HG02870 (cell line): ENCODE data around the gene TGM2.

ENCODE experiments used
- ATAC-seq: cut with Tn5 transposase; IDR thresholded peaks from one replicate; pipeline ENCODE4 v1.9.1; 2021; ENCODE audit warnings: mild to moderate bottlenecking, moderate library complexity; ENCODE audit not compliant: unreplicated experiment

The TGM2 gene

GRCh38 chr20:38134427-38135270 lies 30.4 kb downstream of the TGM2 start:
- no peak for ATAC-seq

- ATAC-seq: no peak
Measured at GRCh38 chr20:38133680-38134426, 31.2 kb downstream of the TGM2 start.

DNA sequence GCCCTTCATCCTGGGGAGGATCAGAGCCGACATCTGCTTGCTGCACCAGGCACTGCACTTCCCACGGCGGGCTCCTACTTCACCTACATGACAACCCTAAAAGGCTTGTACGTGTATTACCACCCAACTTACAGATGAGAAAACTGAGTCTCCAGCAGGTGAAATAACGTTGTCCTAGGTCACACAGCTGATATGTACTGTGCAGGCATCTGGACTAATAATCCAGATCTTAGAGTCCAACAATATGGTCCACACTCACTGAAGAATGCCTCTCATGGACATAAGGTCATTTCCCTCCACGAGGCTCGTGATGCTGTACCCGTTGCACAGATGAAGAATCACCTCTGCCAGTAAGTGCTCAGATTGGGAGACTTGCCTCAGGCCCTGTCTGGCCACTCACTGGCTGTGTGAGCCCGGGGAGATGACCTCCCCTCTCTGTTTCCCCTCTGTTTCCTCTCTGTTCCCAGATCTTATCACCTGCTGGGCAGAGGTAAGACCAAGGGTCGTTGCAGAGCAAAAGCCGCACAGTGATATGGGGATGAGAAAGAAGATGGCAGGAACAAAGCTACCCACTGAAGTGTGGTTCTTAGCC lies 32.1 kb downstream of the TGM2 start:
- ATAC-seq: no peak

GRCh38 chr20:38132156-38132909 lies 32.7 kb downstream of the TGM2 start:
- ATAC-seq: no peak

DNA sequence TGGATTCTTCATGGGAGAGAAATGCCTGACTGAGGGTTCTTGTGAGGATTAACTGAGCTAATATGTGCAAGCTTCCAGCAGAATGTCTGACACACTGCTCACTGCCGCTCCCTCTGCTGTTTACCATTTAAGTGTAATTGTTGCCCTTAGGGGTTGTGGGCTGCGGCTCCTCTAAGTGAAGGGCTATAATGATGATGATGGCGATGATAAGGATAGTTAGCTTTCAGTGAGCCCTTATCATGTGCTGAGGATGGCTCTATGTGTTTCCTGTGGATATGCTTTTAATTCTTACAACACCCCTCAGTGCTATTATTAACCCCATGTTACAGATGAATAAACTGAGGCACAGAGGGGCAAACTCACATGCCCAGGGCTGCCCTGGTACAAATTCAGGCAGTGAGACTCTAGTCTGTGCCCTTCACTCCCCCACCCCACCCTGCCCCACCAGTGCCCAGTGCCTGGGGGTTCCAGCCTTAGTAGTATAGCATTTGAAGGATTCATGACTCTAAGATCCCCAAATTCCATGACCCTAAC lies 33.4 kb downstream of the TGM2 start:
- ATAC-seq: no peak

- ATAC-seq: no peak
Measured at GRCh38 chr20:38130687-38131587, 34.1 kb downstream of the TGM2 start.

DNA sequence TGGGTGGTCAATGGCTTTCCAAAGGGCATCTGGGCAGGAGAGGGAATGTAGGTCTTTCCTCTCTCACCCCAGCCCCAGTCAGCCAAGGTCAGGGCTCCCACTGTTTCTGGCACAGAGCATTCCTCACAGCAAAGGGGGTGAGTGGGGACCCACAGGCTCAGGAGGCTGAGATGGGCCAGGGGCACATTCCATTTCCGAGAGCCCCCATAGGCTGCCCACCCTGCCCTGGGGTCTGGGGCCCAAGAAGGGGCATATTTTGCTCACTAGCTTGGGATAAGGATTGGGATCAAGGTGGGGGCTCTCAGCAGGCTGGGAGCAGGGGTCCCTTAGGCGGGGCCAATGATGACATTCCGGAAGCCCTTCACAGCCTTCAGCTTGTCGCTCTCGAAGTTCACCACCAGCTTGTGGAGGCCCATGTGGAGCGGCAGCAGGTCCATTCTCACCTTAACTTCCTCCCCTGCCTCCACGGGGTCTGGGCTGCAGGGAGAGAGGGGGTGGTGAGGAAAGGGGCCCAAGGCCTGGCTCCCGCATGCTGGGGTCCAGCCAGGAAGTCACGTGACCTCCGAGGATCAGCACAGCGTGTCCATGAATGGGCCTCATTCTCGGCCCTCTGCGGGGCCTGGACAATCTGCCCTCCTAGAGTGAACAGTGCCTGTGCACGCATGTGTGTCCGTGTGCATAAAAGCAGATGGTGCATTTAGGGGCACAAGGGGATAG lies 35.0 kb downstream of the TGM2 start:
- ATAC-seq: no peak

- ATAC-seq: no peak
Measured at GRCh38 chr20:38129248-38129865, 35.7 kb downstream of the TGM2 start.

DNA sequence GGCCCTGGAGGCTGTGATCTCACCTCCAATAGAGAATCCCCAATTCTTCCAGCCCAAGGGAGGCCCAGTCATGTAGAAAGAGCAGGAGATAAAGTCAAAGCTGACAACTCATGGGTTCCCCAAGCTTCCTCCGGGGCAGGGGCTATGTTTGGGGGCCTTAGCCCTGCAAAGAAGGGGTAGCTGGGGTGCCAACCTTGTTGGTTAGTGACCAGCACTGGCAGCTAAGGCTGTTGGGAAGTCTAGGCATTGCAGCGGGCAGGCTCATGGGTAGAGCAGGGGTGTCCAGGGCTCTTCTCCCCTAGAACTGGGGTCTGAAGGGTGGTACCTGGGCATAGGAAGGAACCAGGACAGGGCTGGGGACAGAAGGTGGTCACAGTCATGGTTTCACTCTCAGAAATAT lies 36.4 kb downstream of the TGM2 start:
- no peak for ATAC-seq

- ATAC-seq: no peak
Measured at GRCh38 chr20:38127920-38128528, 37.0 kb downstream of the TGM2 start.

DNA sequence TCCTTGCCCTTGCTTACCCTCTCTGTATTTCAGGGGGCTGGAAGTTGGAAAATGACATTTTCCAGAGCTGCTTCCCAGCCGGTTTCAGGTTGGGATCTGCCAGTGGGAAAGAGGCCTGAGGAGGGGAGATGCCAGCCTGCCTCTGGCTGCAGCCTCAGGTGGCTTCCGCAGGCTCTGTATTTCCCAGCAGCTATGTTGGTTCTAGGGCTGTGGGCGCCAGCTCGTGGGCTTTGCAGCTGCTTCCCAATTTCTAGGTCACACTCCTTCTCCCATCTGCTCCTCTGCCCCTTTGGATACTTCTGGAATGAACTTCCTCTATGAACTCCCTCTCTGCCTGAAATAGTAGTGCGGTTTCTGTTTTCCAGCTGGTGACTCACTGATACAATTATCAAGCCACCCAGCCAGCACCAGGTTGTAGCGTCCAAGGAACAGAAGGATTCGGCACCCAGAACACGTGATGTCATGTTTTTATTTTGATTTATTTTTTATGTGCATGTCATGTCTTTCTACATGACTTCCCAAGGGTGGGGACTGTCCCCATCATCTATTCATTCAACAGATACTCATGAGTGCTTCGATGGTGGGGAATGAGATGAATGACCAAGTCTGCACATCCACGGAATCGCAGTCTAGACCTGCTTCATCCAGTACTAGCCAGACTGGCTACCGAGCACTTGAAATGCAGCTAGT lies 38.0 kb downstream of the TGM2 start:
- no peak for ATAC-seq

DNA sequence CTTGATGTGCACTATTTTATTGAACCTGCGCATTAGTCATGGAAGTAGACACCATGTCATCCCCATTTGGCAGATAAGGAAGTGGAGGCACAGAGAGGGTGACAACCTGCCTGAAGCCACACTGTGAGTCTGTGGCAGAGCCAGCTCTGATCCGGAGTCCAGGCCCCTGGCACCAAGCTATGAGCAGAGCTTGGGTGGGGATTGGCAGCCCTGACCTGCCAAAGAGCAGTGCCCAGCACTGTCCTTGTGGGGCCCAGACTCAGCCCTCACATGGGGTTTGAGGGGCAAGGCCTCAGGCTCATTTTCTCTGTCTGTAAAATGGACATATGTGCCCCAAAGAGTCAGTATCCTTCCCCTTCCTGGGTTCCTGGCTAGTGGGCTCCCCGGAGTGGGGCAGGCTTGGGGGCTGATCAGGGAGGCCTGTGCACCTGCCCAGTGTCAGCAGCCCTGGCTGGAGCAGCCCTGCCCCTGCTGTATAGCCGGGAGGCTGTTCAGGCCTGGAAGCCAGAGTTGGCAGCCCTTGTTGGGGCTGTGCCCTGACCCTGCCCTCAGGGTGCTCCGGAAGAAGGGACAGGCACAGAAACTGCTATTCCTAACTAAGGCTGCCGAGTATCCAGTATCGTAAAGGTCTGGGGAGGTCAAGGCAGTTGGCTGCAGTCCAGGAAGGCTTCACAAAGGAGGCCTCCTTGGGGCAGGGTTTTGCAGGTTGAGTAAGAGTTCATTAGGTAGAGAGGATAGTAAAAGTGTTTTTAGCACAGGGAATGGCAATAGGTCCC lies 38.7 kb downstream of the TGM2 start:
- no peak for ATAC-seq

GRCh38 chr20:38125157-38126056 lies 39.7 kb downstream of the TGM2 start:
- no peak for ATAC-seq

- no peak for ATAC-seq
Measured at GRCh38 chr20:38123021-38123587, 42.0 kb downstream of the TGM2 start.

DNA sequence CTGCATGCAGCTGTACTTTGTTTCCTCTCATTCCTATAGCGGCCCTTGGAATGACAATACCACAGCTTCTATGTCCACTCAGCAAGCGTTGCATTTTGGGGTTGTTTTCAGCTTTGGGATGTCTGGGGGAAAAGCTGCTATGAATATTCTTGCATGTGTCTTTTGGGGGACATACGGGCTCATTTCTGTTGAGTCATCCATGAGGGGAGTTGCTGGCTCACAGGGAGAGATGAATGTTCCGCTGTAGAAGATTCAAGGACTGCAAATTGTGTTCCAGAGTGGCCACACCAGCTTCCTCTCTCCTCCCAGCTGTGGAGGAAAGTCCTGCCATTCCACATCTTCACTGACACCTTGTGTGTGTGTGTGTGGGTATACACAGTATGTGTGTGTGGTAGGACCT lies 43.3 kb downstream of the TGM2 start:
- no peak for ATAC-seq

DNA sequence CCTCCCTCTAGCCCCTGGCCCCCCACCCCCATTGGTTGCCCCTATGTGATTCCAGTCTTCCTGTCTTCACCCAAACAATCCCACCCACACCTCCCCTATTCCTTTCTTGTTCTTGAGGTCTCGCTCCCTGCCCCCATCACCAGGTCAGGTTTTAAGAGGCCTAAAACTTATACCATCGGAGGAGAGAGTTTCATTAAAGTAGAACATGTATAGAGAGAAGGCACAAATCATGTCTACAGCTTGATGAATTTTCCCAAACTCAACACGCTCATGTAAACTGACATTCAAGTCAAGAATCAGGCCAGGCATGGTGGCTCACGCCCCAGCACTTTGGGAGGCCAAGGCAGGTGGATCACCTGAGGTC lies 44.5 kb downstream of the TGM2 start:
- no peak for ATAC-seq
